SKM-1 (cell line): ENCODE data around the gene GNS.

ENCODE experiments used
- DNase-seq: peaks from one replicate; lab custom pipeline; 2025; ENCODE audit not compliant: unreplicated experiment; lab: John Stamatoyannopoulos, UW

GNS gene

GRCh38 chr12:64737539-64737938 lies 21.7 kb downstream of the GNS start:
- DNase-seq = no peak

- no peak for DNase-seq
These were observed 22.4 kb downstream of the GNS start for GRCh38 chr12:64736771-64737170.

GRCh38 chr12:64735442-64735841 lies 23.8 kb downstream of the GNS start:
- DNase-seq = no peak

GRCh38 chr12:64733857-64734256 lies 25.3 kb downstream of the GNS start:
- no peak for DNase-seq

- DNase-seq = no peak
These were observed 27.5 kb downstream of the GNS start for GRCh38 chr12:64731683-64732082.

GRCh38 chr12:64730588-64730969 lies 28.6 kb downstream of the GNS start:
- DNase-seq = no peak

- no peak for DNase-seq
These were observed 29.2 kb downstream of the GNS start for GRCh38 chr12:64729909-64730587.

GRCh38 chr12:64724201-64724745 lies 34.9 kb downstream of the GNS start:
- DNase-seq = no peak

- no peak for DNase-seq
These were observed 35.6 kb downstream of the GNS start for GRCh38 chr12:64723630-64724029.

- DNase-seq = no peak
These were observed 36.4 kb downstream of the GNS start for GRCh38 chr12:64722835-64723234.

- DNase-seq = no peak
These were observed 38.3 kb downstream of the GNS start for GRCh38 chr12:64720884-64721283.

GRCh38 chr12:64718649-64719048 lies 40.6 kb downstream of the GNS start:
- no peak for DNase-seq

GRCh38 chr12:64716839-64717455 lies 42.3 kb downstream of the GNS start:
- no peak for DNase-seq

GRCh38 chr12:64716371-64716770 lies 42.8 kb downstream of the GNS start:
- DNase-seq = no peak

GRCh38 chr12:64714551-64714968 lies 44.6 kb downstream of the GNS start:
- peak; percentile 7 for DNase-seq

- DNase-seq = no peak
These were observed 45.8 kb downstream of the GNS start for GRCh38 chr12:64713376-64713775.

- DNase-seq = no peak
These were observed 49.8 kb downstream of the GNS start for GRCh38 chr12:64709429-64709828.

GRCh38 chr12:64707926-64708325 lies 51.3 kb downstream of the GNS start:
- DNase-seq = no peak

GRCh38 chr12:64707362-64707761 lies 51.8 kb downstream of the GNS start:
- no peak for DNase-seq

- no peak for DNase-seq
These were observed 52.3 kb downstream of the GNS start for GRCh38 chr12:64706857-64707256.

- DNase-seq = no peak
These were observed 52.9 kb downstream of the GNS start for GRCh38 chr12:64706306-64706705.

GRCh38 chr12:64701283-64701682 lies 57.9 kb downstream of the GNS start:
- no peak for DNase-seq

- DNase-seq = no peak
These were observed 58.7 kb downstream of the GNS start for GRCh38 chr12:64700532-64700931.
